GM18508 (cell line): ENCODE data around the gene VWF.

ENCODE experiments used
- ATAC-seq: cut with Tn5 transposase; IDR thresholded peaks from one replicate; pipeline ENCODE4 v1.9.1; 2021; ENCODE audit warnings: moderate number of reproducible peaks; ENCODE audit not compliant: insufficient read depth, unreplicated experiment

VWF gene

DNA sequence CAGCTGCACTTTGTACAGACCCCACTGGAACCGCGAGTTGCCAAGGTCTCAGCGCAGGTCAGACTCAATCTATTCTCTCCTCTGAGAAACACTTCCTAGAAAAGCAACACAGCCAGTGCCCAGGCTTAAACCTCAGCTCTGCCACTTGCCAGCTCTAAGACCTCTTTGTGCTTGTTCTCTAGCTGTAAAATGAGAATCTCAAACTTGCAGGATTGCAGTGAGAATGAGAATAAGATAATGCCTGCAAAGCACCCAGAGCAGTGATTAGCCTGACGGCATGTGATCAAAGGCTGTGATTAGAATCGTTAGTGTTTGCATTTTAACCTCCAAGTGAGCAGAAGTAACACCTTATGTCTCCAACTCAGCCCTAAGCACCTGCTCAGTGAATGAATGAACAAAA is 200.7 kb downstream of the VWF start:
- no peak for ATAC-seq

GRCh38 chr12:5923043-5923605 is 201.3 kb downstream of the VWF start:
- ATAC-seq = no peak

DNA sequence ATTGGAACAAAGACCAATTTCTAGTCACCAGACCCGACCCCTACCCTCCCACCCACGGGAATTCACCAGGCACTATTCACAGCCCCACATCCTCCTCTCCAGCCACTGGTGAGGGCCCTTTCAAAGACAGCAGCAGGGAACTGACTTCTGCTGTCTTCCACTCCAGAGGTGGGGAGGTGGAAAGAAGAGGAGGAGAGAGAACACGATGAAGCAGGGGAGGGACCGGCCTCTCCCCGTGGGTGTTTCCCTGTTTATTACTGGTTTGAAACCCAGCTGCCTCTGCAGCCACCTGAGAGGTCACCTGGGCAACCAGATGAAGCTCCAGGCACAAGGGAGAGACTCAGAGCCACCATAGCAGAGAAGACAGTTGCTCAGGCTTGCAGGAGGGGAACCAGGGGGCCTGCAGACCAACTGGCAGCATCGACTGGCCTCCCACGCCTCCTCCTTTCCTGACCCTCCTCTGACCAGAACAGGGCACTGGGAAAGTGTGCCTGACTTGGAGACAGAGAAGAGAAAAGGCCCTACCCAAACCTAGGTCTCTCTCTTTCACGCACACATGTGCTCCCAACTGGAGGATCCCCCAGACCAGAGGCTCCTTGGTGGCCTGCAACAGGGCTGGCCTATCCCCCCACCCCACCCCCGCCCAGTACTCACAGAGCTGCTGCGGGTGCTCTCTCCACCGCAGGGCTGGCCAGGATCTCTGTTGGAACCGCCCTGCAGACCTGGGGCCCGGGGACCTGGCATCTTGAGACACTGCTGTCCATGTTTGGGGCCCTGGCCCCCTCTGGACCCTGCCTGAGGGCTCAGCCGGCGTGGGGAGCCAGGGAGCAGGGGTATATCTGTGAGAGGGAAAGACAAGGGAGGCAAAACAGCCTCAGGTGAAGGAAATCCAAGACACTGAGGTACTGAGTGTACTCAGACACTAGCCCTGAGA is 202.2 kb downstream of the VWF start:
- ATAC-seq = no peak

GRCh38 chr12:5921027-5921909 is 203.2 kb downstream of the VWF start:
- no peak for ATAC-seq

DNA sequence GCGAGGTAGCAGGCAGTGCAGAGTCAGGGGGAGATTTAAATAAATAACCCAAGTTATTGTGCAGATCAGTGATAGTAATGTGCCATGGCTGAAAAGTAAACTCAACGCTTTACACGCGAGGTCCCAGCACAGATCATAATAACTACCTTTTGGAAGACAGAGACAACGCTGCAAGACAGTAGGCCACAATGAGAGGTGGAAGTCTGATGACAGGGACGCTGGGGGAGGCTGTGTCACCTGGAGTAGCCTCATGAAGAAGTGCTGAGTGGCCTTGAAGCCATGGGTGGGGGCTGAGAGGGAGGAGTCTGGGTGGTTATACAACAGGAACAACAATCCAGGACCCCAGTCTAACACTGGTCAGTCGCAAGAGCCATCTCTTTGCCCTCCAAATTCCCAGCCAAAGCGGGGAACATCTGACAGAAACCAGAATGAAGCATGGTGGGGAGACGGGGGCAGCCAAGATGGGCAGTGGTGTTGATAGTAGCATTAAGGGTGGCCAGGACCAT is 207.6 kb downstream of the VWF start:
- no peak for ATAC-seq

DNA sequence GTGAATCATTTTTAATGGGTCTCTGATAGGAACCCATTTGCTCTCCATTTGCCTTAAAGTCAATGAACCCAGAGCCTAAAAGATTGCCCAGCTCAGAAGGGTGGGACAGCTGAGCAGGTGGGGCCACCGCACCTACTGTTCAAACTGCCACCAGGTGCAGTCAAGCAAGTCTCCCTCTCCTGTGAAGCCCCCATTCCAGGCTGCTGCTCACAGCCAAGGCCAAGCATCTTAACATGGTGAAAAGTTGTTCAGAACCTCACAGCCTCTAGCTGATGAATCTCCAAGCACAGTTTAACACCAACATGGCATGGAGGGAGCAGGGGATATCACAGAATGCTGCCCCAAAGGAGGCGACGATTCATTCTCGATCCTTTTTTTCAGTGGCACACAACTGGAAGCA is 209.0 kb downstream of the VWF start:
- no peak for ATAC-seq

- ATAC-seq = no peak
These were observed 209.9 kb downstream of the VWF start for GRCh38 chr12:5914387-5915149.

DNA sequence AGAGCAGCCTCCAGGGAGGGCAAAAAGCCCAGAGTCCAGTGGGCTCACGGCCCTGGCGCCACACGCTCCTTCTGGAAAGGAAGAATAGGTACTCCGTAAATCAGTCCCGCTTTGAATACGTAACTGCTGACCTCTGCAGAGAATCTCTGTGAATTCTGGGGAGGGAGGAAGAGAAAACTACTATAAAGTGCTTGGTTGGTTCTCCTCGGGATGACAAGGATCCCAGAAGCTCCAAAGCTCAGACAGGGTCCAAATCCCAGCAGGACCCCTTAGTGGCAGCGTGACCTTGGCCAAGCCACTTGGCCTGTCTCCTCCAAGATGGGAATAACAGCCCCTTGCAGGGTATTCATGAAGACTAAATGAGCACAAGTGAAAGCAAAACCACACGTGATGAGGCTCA is 211.1 kb downstream of the VWF start:
- no peak for ATAC-seq

DNA sequence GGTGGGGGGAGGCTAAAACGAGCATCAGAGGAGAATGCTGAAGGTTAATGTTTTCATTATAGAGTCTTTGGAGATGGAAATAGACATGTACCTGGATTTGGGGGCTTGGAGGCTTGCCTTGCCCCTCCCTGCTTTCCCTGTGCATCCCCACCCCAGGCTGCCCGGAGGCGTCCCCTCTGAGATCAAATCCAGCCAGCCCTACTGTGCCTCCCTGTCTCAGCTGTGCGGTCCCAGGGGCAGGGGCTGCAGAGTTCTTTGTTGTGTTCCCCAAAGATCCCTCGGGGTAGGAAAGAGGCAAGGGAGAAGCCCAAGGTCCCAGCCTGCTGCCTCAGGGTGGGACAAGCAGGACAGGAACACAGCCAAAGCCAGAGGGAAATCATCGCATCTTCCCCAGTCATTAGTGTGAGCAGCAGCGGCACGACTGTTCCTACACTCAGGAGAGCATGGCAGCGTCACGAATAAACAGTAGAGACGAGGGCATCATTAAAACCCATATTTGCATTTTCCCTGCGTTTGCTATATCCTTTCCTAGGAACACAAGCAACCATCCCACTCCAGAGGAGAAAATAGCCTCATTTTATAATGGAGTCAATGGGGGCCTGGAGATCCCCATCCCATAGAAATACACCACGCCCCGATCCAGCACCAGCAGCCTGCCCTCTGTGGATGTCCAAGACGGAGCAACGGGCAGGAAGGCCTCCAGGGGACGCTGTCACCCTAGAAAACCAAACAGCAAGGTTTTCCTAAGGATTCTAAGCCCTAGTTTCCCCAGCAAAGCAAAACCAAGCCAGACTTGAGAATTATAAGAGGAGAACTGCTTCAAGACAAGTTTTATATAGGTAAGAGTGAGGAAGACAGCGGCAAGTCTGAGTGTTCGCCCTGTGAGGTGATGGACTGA is 211.8 kb downstream of the VWF start:
- no peak for ATAC-seq

DNA sequence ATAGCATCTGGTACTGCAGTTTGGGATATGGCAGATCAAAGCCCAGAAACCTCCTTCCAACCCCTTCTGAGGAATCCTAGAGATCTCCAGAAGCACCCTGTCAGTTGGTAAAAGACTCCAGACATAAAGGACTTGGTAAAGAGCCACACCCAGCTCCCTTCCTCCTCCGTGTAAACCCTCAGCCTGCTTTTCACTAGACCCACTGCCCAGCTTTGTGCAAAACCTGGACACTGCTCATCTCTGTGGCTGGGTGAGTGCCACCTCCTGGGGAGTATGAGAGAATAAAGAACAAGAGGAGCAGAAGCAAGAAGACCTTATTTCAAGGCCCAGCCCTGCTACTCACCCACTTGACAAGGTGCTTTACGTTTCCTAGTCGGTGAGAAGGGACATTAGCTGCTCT is 212.5 kb downstream of the VWF start:
- ATAC-seq = no peak

DNA sequence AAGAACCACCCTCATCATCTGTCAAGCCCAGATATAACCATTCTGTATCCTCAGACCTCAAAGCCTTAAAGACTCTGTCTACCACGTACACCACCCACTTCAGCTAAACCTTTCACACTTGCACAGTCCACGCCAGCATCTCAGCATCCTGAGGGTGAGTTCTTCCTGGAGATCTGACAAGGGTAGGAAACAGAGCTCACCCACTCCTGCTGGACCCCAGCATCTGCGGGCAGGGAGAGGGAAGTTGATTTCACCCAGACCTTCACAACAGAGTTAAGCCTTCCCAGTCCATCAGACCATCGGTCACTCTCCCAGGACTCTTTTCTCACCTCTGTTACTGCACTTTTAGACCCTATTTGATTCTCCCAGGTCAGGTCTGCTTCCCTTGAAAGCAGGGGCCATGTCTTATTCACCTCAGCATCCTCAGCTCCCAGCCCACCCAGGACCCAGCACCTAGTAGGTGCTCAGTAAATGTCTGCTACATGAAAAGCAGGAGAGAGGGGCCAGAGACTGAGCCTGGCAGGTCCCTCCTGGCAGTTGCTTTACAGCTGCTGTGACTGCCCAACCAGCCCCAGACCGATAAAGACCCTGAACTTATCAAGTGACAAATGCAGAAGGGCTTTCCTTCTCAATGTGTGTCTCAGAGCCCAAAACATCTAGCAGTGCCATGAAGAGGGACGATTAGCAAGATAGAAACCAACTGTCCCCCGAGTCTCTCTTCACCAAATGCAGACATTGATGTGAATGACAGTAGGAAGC is 213.5 kb downstream of the VWF start:
- no peak for ATAC-seq

- no peak for ATAC-seq
These were observed 214.9 kb downstream of the VWF start for GRCh38 chr12:5909560-5909959.

- no peak for ATAC-seq
These were observed 216.2 kb downstream of the VWF start for GRCh38 chr12:5908251-5908650.

GRCh38 chr12:5907807-5908206 is 216.7 kb downstream of the VWF start:
- ATAC-seq = no peak

- ATAC-seq = no peak
These were observed 218.7 kb downstream of the VWF start for GRCh38 chr12:5905757-5906156.

DNA sequence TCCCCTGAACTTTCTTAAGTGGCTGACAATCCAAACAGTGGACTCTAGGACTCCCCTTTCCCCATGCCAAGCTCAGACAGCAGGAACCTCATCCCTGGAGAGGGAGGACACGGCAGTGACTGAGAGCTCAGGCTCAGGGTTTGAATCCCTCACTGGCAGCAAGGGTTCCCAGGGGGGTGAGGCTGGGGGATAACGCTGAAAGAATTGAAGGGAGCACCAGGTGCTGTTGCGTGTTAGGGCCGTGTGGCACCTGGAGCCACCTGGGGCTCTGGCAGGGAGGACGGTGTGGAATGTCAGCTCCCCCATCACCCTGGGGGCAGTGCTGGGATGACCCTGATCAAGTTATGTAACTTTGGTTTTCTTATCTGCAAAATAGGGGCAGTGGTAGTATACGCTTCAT is 219.5 kb downstream of the VWF start:
- no peak for ATAC-seq

DNA sequence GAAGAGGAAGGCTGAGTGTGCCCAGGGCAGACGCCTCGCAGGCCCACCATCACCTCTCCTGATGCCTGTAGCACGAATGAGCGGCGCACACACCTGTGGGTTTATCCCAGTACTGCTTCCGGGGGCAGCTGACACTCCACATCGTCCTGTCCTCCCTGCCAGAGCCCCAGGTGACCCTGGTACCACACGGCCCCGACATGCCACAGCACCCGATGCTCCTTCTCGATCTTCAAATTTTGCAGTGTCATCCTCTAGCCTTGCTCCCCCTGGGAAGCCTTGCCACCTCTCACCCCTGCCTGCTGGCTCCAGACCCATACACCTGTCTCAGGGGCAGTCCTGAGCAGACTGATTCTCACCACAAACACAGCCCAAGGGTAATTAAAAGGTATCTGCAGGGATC is 220.0 kb downstream of the VWF start:
- ATAC-seq = no peak

DNA sequence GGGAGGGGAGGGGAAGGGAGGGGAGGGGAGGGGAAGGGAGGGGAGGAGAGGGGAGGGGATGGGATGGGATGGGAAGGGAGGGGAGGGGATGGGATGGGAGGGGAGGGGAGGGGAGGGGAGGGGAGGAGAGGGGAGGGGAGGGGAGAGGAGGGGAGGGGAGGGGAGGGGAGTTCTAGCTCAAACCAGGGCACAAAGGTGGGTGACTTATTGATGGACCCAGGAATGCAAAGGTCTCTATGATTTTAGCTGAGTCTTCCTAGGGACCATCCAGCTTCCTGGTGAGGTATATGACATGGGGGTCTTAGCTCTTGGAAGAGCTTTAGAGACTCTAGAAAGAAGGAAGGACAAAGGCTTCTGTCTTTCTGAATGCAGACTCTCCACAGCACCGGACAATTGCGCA is 221.7 kb downstream of the VWF start:
- no peak for ATAC-seq
